Tibial nerve (tissue), 3 donors: Measurements from ENCODE around the gene NKD2.

Experiments
- CTCF ChIP-seq, 5 experiments: fragments of 200-600 bp in 3 of 5; fragments of 450-650 bp in 2 of 5; sonication (generic) in 3 of 5; IDR thresholded peaks; one replicate each; pipeline ENCODE4 v1.5.1; 2016 to 2019; ENCODE audit warnings: antibody characterized with exemption in 5 of 5, mild to moderate bottlenecking in 3 of 5, moderate library complexity in 2 of 5
- POLR2A ChIP-seq, 2 donors: fragments of 450-650 bp; IDR thresholded peaks; one replicate each; pipeline ENCODE4 v1.6.1; 2017; ENCODE audit warnings: antibody characterized with exemption in 2 of 2, mild to moderate bottlenecking in 2 of 2, moderate library complexity in 2 of 2

- TF ChIP-seq CTCF (IDR thresholded peaks at IDR 0.05) (no peak), POLR2A (IDR thresholded peaks at IDR 0.05) (no peak)
Observed at GRCh38 chr5:1039706-1040260, 31.2 kb downstream of the NKD2 start.
